ENCODE measurements around the gene NDRG4.

GRCh38 chr16:58508671-58509251, 8.8 kb downstream of the NDRG4 start:
- TF ChIP-seq CTCF (conservative IDR thresholded peaks at IDR 0.05; ENCODE audit: low read length) = no peak
- no peak for TF ChIP-seq EZH2phosphoT487 (IDR thresholded peaks at IDR 0.05; ENCODE audit: borderline replicate concordance)
